Measurements from ENCODE around the gene MAGI2. TPM values are rescaled to one million over a fixed set of nuclear protein-coding genes. Genes with fewer than 3 reads are reported as not detected.

Gene MAGI2
- polyA plus RNA-seq, 3 donors = 0.03 to 0.11 TPM; not detected in 1

DNA sequence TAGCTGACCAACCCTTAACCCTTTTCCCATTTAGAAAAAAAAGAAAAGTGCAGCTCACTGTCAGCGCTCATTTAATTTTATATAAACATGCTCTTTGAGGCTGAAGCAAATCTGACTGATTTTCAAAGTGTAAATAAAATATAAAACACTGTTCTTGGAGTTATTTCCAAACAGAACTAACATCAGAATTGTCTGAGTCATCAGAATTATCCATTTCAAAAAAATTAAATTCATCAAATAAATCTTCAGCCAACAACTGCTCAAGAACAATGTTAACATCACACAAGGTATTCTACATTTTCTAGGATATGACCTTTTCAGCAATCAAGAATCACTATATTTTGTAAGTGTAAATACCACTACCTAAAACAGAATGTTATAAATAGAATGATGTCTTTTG lies 93.6 kb downstream of the MAGI2 start:
- H3K4me3 Mint-ChIP-seq = no peak overlapping the region
- Histone ChIP-seq H3K27me3 (ENCODE audit: control insufficient read depth in 2 of 2, insufficient read depth in 2 of 2, low read length in 2 of 2) (no peaks in the 10 kb centered on the region), H3K4me3 (replicated peaks in 1 of 3; ENCODE audit: low read depth in 2 of 3, low read length in 3 of 3) (no peak overlapping the region), H3K36me3 (replicated peaks in 1 of 2; ENCODE audit: control insufficient read depth in 1 of 2, insufficient read depth in 2 of 2, low read length in 2 of 2) (no peaks in the 10 kb centered on the region), H2AFZ (ENCODE audit: insufficient read depth, low read depth, low read length, poor library complexity, severe bottlenecking) (no peak overlapping the region), H3K27ac (ENCODE audit: low read depth in 1 of 2, low read length in 2 of 2) (no peak overlapping the region), H4K20me1 (ENCODE audit: insufficient read depth, low read length) (no peaks in the 10 kb centered on the region), H3K9ac (ENCODE audit: insufficient read depth, low read length, poor library complexity, severe bottlenecking) (no peak overlapping the region), H3K79me2 (ENCODE audit: insufficient read depth, low read length) (no peaks in the 10 kb centered on the region), H3K4me2 (replicated peaks; ENCODE audit: extremely low read depth, low read length, poor library complexity, severe bottlenecking) (no peak overlapping the region), H3K4me1 (ENCODE audit: control insufficient read depth in 1 of 2, insufficient read depth in 2 of 2, low read length in 2 of 2) (no peaks in the 10 kb centered on the region), H3K9me3 (replicated peaks in 1 of 2; ENCODE audit: control insufficient read depth in 1 of 2, insufficient read depth in 1 of 2, low read length in 2 of 2) (no peaks in the 10 kb centered on the region)
- no peak overlapping the region for H3K27ac Mint-ChIP-seq
- no CpG with 5 or more reads among the region's 1 CpG for WGBS (ENCODE audit: insufficient coverage)
- intact Hi-C loops (cut with micrococcal nuclease) = no loop called here
- TF ChIP-seq, protein P1, sequence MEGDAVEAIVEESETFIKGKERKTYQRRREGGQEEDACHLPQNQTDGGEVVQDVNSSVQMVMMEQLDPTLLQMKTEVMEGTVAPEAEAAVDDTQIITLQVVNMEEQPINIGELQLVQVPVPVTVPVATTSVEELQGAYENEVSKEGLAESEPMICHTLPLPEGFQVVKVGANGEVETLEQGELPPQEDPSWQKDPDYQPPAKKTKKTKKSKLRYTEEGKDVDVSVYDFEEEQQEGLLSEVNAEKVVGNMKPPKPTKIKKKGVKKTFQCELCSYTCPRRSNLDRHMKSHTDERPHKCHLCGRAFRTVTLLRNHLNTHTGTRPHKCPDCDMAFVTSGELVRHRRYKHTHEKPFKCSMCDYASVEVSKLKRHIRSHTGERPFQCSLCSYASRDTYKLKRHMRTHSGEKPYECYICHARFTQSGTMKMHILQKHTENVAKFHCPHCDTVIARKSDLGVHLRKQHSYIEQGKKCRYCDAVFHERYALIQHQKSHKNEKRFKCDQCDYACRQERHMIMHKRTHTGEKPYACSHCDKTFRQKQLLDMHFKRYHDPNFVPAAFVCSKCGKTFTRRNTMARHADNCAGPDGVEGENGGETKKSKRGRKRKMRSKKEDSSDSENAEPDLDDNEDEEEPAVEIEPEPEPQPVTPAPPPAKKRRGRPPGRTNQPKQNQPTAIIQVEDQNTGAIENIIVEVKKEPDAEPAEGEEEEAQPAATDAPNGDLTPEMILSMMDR (IDR thresholded peaks at IDR 0.05) = no peak
- peaks cover 0 to 5% (median 4%) of the 10 kb centered on the region in 7 donors for H3K9me3 Mint-ChIP-seq
- no peak for DNase-seq
- H3K4me1 Mint-ChIP-seq = no peaks in the 10 kb centered on the region
- H3K36me3 Mint-ChIP-seq = no peaks in the 10 kb centered on the region
- peaks cover 0 to under 1% (median 0%) of the 10 kb centered on the region in 3 donors for H3K27me3 Mint-ChIP-seq (ENCODE audit: low read depth in 3 of 3)

DNA sequence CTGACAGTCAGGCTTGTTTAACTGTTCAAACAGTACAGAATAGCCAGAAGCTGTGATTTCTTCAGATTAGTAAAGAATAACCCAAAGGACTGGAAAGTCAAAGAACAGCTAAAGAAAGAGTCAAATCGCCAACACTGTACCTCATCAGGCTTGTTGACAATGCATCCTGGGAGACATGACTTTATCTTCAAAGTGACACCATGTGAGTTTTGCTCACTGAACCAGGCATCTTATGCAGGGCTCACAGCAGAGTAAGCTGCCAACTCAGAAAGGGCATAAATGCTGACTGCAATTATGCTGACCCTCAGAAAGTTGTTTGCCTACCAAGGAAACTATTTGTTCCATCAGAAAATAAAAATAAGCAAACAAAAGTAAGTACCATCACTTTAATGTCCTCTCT lies 96.4 kb downstream of the MAGI2 start:
- no peaks in the 10 kb centered on the region for H3K9me3 ChIP-seq (replicated peaks in 1 of 2; ENCODE audit: control insufficient read depth in 1 of 2, insufficient read depth in 1 of 2, low read length in 2 of 2)
- H3K9ac ChIP-seq (ENCODE audit: insufficient read depth, low read length, poor library complexity, severe bottlenecking) = no peak overlapping the region
- no peak overlapping the region for H2AFZ ChIP-seq (ENCODE audit: insufficient read depth, low read depth, low read length, poor library complexity, severe bottlenecking)
- TF ChIP-seq, protein P1 (IDR thresholded peaks at IDR 0.05) = no peak
- intact Hi-C loops (cut with micrococcal nuclease) = no loop called here
- Mint-ChIP-seq H3K36me3 (no peaks in the 10 kb centered on the region), H3K27me3 (ENCODE audit: low read depth in 3 of 3) (peaks cover 0 to 2% (median 0%) of the 10 kb centered on the region in 3 donors), H3K4me3 (no peak overlapping the region), H3K27ac (no peak overlapping the region), H3K9me3 (peaks cover 0 to 6% (median 4%) of the 10 kb centered on the region in 7 donors), H3K4me1 (no peaks in the 10 kb centered on the region)
- 100% methylated on average over 1 of the region's 1 CpG for WGBS (ENCODE audit: insufficient coverage)
- no peak overlapping the region for H3K4me2 ChIP-seq (replicated peaks; ENCODE audit: extremely low read depth, low read length, poor library complexity, severe bottlenecking)
- H3K4me1 ChIP-seq (ENCODE audit: control insufficient read depth in 1 of 2, insufficient read depth in 2 of 2, low read length in 2 of 2) = no peaks in the 10 kb centered on the region
- no peaks in the 10 kb centered on the region for H3K27me3 ChIP-seq (ENCODE audit: control insufficient read depth in 2 of 2, insufficient read depth in 2 of 2, low read length in 2 of 2)
- H3K36me3 ChIP-seq (replicated peaks in 1 of 2; ENCODE audit: control insufficient read depth in 1 of 2, insufficient read depth in 2 of 2, low read length in 2 of 2) = no peaks in the 10 kb centered on the region
- H4K20me1 ChIP-seq (ENCODE audit: insufficient read depth, low read length) = no peaks in the 10 kb centered on the region
- H3K27ac ChIP-seq (ENCODE audit: low read depth in 1 of 2, low read length in 2 of 2) = no peak overlapping the region
- H3K4me3 ChIP-seq (replicated peaks in 1 of 3; ENCODE audit: low read depth in 2 of 3, low read length in 3 of 3) = no peak overlapping the region
- DNase-seq = no peak
- no peaks in the 10 kb centered on the region for H3K79me2 ChIP-seq (ENCODE audit: insufficient read depth, low read length)

Measured in CD14-positive monocyte (primary cell).